GM23338 (cell line): ENCODE data around the gene KDM6B. TPM values are rescaled to one million over a fixed set of nuclear protein-coding genes. Genes with fewer than 3 reads are reported as not detected.

Experiments used
- ATAC-seq: fragments of 200-7000 bp; cut with Tn5 transposase; 3 replicates; pipeline ENCODE4 v1.9.1; 2020
- DNase-seq: peaks from one replicate; pipeline ENCODE4 v3.0.0-alpha.2; 2015; ENCODE audit warnings: low spot score
- H2AFZ ChIP-seq: fragments of 200-600 bp; sonication (generic); 2 replicates; pipeline ENCODE4 v1.8.0; 2016; ENCODE audit warnings: antibody characterized with exemption, mild to moderate bottlenecking, moderate library complexity
- H3F3A ChIP-seq: fragments of 200-600 bp; sonication (generic); replicated peaks from 2 replicates; pipeline ENCODE4 v1.8.0; 2017; ENCODE audit warnings: antibody characterized with exemption, mixed run types, low read depth
- H3K27ac ChIP-seq: fragments of 200-600 bp; sonication (generic); 2 replicates; pipeline ENCODE4 v1.6.1; 2016; ENCODE audit warnings: low read depth
- H3K27me3 ChIP-seq: fragments of 200-600 bp; sonication (generic); 2 replicates; pipeline ENCODE4 v1.8.0; 2016; ENCODE audit warnings: mild to moderate bottlenecking, mixed run types, moderate library complexity; ENCODE audit not compliant: insufficient read depth
- H3K36me3 ChIP-seq: fragments of 200-600 bp; sonication (generic); 2 replicates; pipeline ENCODE4 v1.8.0; 2016; ENCODE audit warnings: mild to moderate bottlenecking; ENCODE audit not compliant: insufficient read depth
- H3K4me1 ChIP-seq: fragments of 200-600 bp; sonication (generic); 2 replicates; pipeline ENCODE4 v1.8.0; 2016; ENCODE audit warnings: mild to moderate bottlenecking, moderate library complexity; ENCODE audit not compliant: insufficient read depth
- H3K4me2 ChIP-seq: fragments of 200-600 bp; sonication (generic); 2 replicates; pipeline ENCODE4 v1.7.1; 2017; ENCODE audit warnings: mixed run types
- H3K4me3 ChIP-seq: fragments of 200-600 bp; sonication (generic); 2 replicates; pipeline ENCODE4 v1.6.1; 2016; ENCODE audit warnings: mixed run types
- H3K79me2 ChIP-seq: fragments of 200-600 bp; sonication (generic); replicated peaks from 2 replicates; pipeline ENCODE4 v1.8.0; 2017; ENCODE audit warnings: mild to moderate bottlenecking; ENCODE audit not compliant: insufficient read depth
- H3K9me2 ChIP-seq: fragments of 200-600 bp; sonication (generic); 2 replicates; pipeline ENCODE4 v1.8.0; 2017; ENCODE audit not compliant: insufficient read depth
- H4K20me1 ChIP-seq: fragments of 200-600 bp; sonication (generic); replicated peaks from 2 replicates; pipeline ENCODE4 v1.8.0; 2017; ENCODE audit warnings: mild to moderate bottlenecking; ENCODE audit not compliant: insufficient read depth
- H3K27ac Mint-ChIP-seq: 2 replicates; pipeline ENCODE4 v1.8.0; 2020; ENCODE audit warnings: inconsistent platforms, mild to moderate bottlenecking, moderate library complexity, mixed read lengths
- H3K27me3 Mint-ChIP-seq: 3 replicates; pipeline ENCODE4 v1.8.0; 2022; ENCODE audit warnings: low read depth, mild to moderate bottlenecking, moderate library complexity, mixed read lengths, inconsistent platforms; ENCODE audit not compliant: insufficient read depth, poor library complexity
- H3K36me3 Mint-ChIP-seq: 3 replicates; pipeline ENCODE4 v1.8.0; 2021; ENCODE audit warnings: low read depth, mild to moderate bottlenecking, inconsistent platforms, moderate library complexity, mixed read lengths
- H3K4me1 Mint-ChIP-seq: 3 replicates; pipeline ENCODE4 v1.8.0; 2020; ENCODE audit warnings: mild to moderate bottlenecking, inconsistent platforms, mixed read lengths
- H3K4me3 Mint-ChIP-seq: 3 replicates; pipeline ENCODE4 v1.8.0; 2021; ENCODE audit warnings: moderate library complexity, mild to moderate bottlenecking, inconsistent platforms, mixed read lengths
- H3K9me3 Mint-ChIP-seq: 3 replicates; pipeline ENCODE4 v1.8.0; 2020; ENCODE audit warnings: moderate library complexity, mild to moderate bottlenecking, inconsistent platforms, mixed read lengths
- CREB1 ChIP-seq: fragments of 250-450 bp; sonication (Bioruptor Pico); IDR thresholded peaks from 2 replicates; pipeline ENCODE4 v1.5.0; 2020; ENCODE audit warnings: low read depth, mild to moderate bottlenecking, moderate library complexity
- EZH2 ChIP-seq: fragments of 200-600 bp; sonication (generic); IDR thresholded peaks from one replicate; pipeline ENCODE4 v1.8.0; 2017; ENCODE audit warnings: antibody characterized with exemption, mild to moderate bottlenecking, low read depth; ENCODE audit not compliant: unreplicated experiment
- EZH2phosphoT487 ChIP-seq: fragments of 200-600 bp; sonication (generic); IDR thresholded peaks from one replicate; pipeline ENCODE4 v1.8.1; 2018; ENCODE audit warnings: antibody characterized with exemption; ENCODE audit not compliant: unreplicated experiment
- JUNB ChIP-seq: IDR thresholded peaks from one replicate; pipeline ENCODE4 v1.6.1; 2016; ENCODE audit warnings: antibody characterized with exemption; ENCODE audit not compliant: unreplicated experiment
- STAT1 ChIP-seq: IDR thresholded peaks from one replicate; pipeline ENCODE4 v1.6.1; 2016; ENCODE audit warnings: antibody characterized with exemption; ENCODE audit not compliant: unreplicated experiment
- ZNF114 ChIP-seq: fragments of 250-450 bp; sonication (Bioruptor Pico); IDR thresholded peaks from 2 replicates; pipeline ENCODE4 v1.5.0; 2020; ENCODE audit warnings: mild to moderate bottlenecking, moderate library complexity
- ZNF331 ChIP-seq: fragments of 250-450 bp; sonication (Bioruptor Pico); IDR thresholded peaks from 2 replicates; pipeline ENCODE4 v1.5.0; 2020; ENCODE audit warnings: low read depth, mild to moderate bottlenecking, moderate library complexity
- polyA plus RNA-seq: library from polyadenylated mRNA; unstranded; fragments of >200 nt; fragmentation: Nextera tagmentation; extraction: Ambion mirVana; gene quantifications from 2 replicates; pipeline ENCODE4 v1.2.1, GENCODE V29; 2016
- total RNA-seq: library from RNA; depleted of rRNA; stranded (reverse); fragments of >200 nt; shearing (Covaris generic); gene quantifications from 2 replicates; pipeline ENCODE4 v1.2.3, GENCODE V29; 2014
- TF ChIP-seq, protein P1 (sequence below), 2 experiments: fragments of 200-600 bp in 1 of 2; sonication (generic) in 1 of 2; conservative IDR thresholded peaks; 2 replicates each; pipeline versions ENCODE4 v1.5.1 to v1.6.1; 2016 to 2017; ENCODE audit warnings: antibody characterized with exemption in 2 of 2, low read depth in 2 of 2, mild to moderate bottlenecking in 2 of 2, moderate library complexity in 1 of 2

The KDM6B gene
- total and polyA plus RNA-seq, 2 experiments from 2014 or later: 1.1 to 1.4 TPM

DNA sequence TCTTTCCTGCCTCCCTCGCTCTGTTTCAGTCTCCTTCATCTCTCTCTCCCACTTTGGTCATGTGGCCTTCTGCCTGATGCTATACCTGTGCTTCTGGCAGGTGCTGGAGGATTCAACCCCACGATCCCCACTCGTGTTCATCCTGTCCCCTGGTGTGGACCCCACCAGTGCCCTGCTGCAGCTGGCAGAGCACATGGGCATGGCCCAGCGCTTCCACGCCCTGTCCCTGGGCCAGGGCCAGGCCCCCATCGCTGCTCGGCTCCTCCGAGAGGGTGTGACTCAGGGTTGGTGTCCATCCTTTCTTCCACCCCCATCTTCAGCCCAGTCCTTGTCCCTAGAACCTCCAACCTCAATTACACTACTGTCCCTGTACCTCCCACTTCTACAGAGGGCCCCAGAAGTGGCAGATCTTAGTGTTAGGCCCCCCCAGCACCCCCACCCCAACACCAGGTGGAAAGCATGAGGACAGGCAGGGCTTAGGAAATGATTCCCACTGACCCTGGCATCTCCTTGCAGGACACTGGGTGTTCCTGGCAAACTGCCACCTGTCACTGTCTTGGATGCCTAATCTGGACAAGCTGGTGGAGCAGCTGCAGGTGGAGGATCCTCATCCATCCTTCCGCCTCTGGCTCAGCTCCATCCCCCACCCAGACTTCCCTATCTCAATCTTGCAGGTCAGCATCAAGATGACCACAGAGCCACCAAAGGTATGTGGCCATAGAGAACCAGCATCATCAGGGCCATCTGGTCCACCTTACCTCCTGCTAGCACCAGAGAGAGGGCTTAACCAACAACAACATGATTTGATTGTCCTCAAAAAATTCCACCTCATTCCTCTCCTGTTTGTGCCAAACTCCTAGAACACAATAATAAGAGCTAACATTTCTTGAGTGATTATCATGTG, 9.7 kb upstream of the KDM6B start (continued):
- no peak for TF ChIP-seq ZNF331
- no peak for TF ChIP-seq EZH2
- no peak for TF ChIP-seq EZH2phosphoT487
- no peak for TF ChIP-seq ZNF114 (CRISPR knock-in tag)
- no peak for TF ChIP-seq STAT1
- TF ChIP-seq, protein P1, sequence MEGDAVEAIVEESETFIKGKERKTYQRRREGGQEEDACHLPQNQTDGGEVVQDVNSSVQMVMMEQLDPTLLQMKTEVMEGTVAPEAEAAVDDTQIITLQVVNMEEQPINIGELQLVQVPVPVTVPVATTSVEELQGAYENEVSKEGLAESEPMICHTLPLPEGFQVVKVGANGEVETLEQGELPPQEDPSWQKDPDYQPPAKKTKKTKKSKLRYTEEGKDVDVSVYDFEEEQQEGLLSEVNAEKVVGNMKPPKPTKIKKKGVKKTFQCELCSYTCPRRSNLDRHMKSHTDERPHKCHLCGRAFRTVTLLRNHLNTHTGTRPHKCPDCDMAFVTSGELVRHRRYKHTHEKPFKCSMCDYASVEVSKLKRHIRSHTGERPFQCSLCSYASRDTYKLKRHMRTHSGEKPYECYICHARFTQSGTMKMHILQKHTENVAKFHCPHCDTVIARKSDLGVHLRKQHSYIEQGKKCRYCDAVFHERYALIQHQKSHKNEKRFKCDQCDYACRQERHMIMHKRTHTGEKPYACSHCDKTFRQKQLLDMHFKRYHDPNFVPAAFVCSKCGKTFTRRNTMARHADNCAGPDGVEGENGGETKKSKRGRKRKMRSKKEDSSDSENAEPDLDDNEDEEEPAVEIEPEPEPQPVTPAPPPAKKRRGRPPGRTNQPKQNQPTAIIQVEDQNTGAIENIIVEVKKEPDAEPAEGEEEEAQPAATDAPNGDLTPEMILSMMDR (conservative IDR thresholded peaks at IDR 0.05; ENCODE audit: low read depth in 2 of 2): no peak
- TF ChIP-seq JUNB: no peak

DNA sequence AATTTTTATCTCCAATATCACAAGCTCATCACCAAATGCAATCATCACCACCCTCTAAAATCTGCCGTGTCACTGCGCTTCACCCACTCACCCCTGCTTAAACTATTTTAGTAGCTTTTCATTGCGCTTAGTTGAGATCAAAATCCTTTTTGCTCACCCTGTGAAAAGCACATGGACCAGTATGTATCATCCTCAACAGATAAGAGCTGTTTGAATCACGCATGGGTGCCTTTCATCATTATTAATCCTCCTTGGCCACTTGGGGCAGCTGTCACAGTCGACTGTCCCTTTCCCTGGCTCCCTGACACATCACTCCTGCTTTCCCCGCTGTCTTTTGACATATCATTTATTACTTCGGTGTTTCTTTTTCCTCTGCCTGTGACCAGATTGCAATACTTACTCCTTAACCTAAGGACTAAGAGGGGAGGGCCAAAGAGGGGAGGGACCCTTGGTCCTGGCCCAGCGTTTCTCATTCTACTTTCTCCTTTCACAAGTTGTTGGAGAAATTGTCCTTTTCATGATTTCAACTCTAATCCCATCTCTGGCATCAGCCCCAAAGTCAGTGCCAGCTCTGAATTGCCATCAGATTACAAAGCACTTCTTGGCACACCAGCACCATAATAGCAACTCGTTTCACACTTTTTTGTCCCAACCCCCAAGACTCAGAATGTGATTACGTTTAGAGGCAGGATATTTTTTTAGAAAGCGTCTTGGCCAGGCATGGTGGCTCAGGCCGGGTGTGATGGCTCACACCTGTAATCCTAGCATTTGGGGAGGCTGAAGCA, 8.6 kb upstream of the KDM6B start:
- Mint-ChIP-seq H3K27ac (no peak overlapping the region), H3K9me3 (no peaks in the 10 kb centered on the region), H3K27me3 (peaks cover 22% of the 10 kb centered on the region), H3K4me1 (peaks cover 16% of the 10 kb centered on the region), H3K36me3 (no peaks in the 10 kb centered on the region), H3K4me3 (no peak overlapping the region; the same call in 2 of the 3 replicates)
- Histone ChIP-seq H3K79me2 (no peaks in the 10 kb centered on the region), H3K4me3 (no peak overlapping the region), H3F3A (no peaks in the 10 kb centered on the region), H3K9me2 (no peaks in the 10 kb centered on the region), H3K4me1 (no peaks in the 10 kb centered on the region), H3K27ac (no peak overlapping the region), H3K36me3 (no peaks in the 10 kb centered on the region), H3K4me2 (no peak overlapping the region), H3K27me3 (peaks cover 43% of the 10 kb centered on the region; the same call in 1 of the 2 replicates), H2AFZ (no peak overlapping the region), H4K20me1 (no peaks in the 10 kb centered on the region)
- ATAC-seq: no peak
- DNase-seq: no peak
- TF ChIP-seq, protein P1 (conservative IDR thresholded peaks at IDR 0.05; ENCODE audit: low read depth in 2 of 2): peak; percentile 20 to 23; a peak in 3 of 4 replicates
- no peak for TF ChIP-seq CREB1 (CRISPR knock-in tag)
